Measurements from ENCODE around the gene ARF4. TPM values are rescaled to one million over a fixed set of nuclear protein-coding genes. Genes with fewer than 3 reads are reported as not detected.
"Not testable (repeated sequence)": the region's sequence is repeated elsewhere in the genome, so short reads cannot be mapped to it uniquely, and the experiment has no call there.

Gene ARF4
- total RNA-seq, 1 experiment from 2014 or later: 112 TPM

DNA sequence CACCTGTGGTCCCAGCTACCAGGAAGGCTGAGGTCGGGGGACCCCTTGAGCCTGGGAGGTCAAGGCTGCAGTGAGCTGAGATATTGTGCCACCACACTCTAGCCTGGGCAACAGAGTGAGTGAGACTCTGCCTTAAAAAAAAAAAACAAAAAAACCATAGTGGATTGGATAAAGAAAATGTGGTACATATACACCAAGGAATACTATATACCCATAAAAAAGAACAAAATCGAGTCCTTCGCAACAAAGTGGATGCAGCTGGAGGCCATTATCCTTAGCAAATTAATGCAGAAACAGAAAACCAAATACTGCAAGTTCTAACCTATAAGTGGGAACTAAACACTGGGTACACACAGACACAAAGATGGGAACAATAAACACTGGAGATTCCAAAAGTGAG is 20.6 kb upstream of the ARF4 start:
- H3K9ac ChIP-seq (ENCODE audit: low read length): no peak overlapping the region
- RAD21 ChIA-PET (ENCODE audit: low non-redundant PET in 1 of 2, low total read pairs in 2 of 2, uncharacterized antibody in 2 of 2, unreplicated experiment in 2 of 2): no interaction called here
- no peak overlapping the region for H3K4me3 ChIP-seq (replicated peaks in 1 of 2; ENCODE audit: low read depth in 1 of 2, low read length in 2 of 2)
- H3K36me3 ChIP-seq (ENCODE audit: control insufficient read depth in 1 of 2, insufficient read depth in 2 of 2, low read length in 2 of 2): no peaks in the 10 kb centered on the region
- ATAC-seq (no peak), DNase-seq (ENCODE audit: low read depth, low spot score) (no peak)
- H3K9me2 ChIP-seq (ENCODE audit: insufficient read depth): no peaks in the 10 kb centered on the region
- H3K9me3 ChIP-seq (ENCODE audit: control insufficient read depth in 1 of 2, insufficient read depth in 1 of 2, low read depth in 1 of 2, low read length in 2 of 2): no peaks in the 10 kb centered on the region
- no peaks in the 10 kb centered on the region for H3K4me1 ChIP-seq (ENCODE audit: control insufficient read depth in 1 of 2, insufficient read depth in 2 of 2, low read length in 2 of 2)
- no peak overlapping the region for H3K27ac ChIP-seq (ENCODE audit: low read depth, low read length)
- H4K20me1 ChIP-seq (ENCODE audit: insufficient read depth): no peaks in the 10 kb centered on the region
- H3K4me2 ChIP-seq (ENCODE audit: low read length): no peak overlapping the region
- no peaks in the 10 kb centered on the region for H3K79me2 ChIP-seq (ENCODE audit: insufficient read depth, low read length)
- no TSS peak for BruUV-seq (replicated peaks)
- CTCF ChIA-PET: no interaction called here
- TF ChIP-seq EGR1 (IDR thresholded peaks at IDR 0.05; ENCODE audit: low read depth) (no peak), SP1 (IDR thresholded peaks at IDR 0.05; ENCODE audit: low read depth) (no peak), FOSL1 (IDR thresholded peaks at IDR 0.05; ENCODE audit: low read depth) (no peak)
- TF ChIP-seq, protein P1, sequence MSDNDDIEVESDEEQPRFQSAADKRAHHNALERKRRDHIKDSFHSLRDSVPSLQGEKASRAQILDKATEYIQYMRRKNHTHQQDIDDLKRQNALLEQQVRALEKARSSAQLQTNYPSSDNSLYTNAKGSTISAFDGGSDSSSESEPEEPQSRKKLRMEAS (IDR thresholded peaks at IDR 0.05): no peak
- intact Hi-C loops (cut with micrococcal nuclease): no loop called here
- POLR2A ChIA-PET: no interaction called here
- H3K27me3 ChIP-seq (ENCODE audit: insufficient read depth, low read length): no peaks in the 10 kb centered on the region
- no peak overlapping the region for H2AFZ ChIP-seq (ENCODE audit: low read depth, low read length, poor library complexity, severe bottlenecking)

DNA sequence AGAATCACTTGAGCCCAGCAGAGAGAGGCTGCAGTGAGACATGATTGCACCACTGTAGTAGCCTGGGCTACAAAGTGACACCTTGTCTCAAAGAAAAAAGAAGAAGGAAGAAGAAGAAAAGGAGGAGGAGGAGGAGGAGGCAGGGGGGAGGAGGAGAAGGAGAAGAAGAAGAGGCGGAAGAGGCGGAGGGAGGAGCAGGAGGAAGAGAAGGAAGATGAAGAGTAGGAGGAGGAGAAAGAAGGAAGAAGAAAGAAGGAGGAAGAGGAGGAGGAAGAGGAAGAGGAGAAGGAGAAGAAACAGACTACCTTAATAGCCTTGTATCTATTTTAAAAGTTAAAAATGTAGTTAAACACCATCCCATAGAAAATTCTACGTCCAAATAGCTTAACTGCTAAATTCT is 19.1 kb upstream of the ARF4 start:
- Histone ChIP-seq H3K9ac (ENCODE audit: low read length) (no peak overlapping the region), H3K4me2 (ENCODE audit: low read length) (no peak overlapping the region), H3K79me2 (ENCODE audit: insufficient read depth, low read length) (no peaks in the 10 kb centered on the region), H3K27ac (ENCODE audit: low read depth, low read length) (no peak overlapping the region), H3K9me2 (ENCODE audit: insufficient read depth) (no peaks in the 10 kb centered on the region), H3K9me3 (ENCODE audit: control insufficient read depth in 1 of 2, insufficient read depth in 1 of 2, low read depth in 1 of 2, low read length in 2 of 2) (no peaks in the 10 kb centered on the region), H2AFZ (ENCODE audit: low read depth, low read length, poor library complexity, severe bottlenecking) (no peak overlapping the region), H4K20me1 (ENCODE audit: insufficient read depth) (no peaks in the 10 kb centered on the region), H3K36me3 (ENCODE audit: control insufficient read depth in 1 of 2, insufficient read depth in 2 of 2, low read length in 2 of 2) (no peaks in the 10 kb centered on the region), H3K27me3 (ENCODE audit: insufficient read depth, low read length) (no peaks in the 10 kb centered on the region), H3K4me1 (ENCODE audit: control insufficient read depth in 1 of 2, insufficient read depth in 2 of 2, low read length in 2 of 2) (no peaks in the 10 kb centered on the region), H3K4me3 (replicated peaks in 1 of 2; ENCODE audit: low read depth in 1 of 2, low read length in 2 of 2) (no peak overlapping the region)
- ATAC-seq: no peak
- intact Hi-C loops (cut with micrococcal nuclease): no loop called here
- RAD21 ChIA-PET (ENCODE audit: low non-redundant PET in 1 of 2, low total read pairs in 2 of 2, uncharacterized antibody in 2 of 2, unreplicated experiment in 2 of 2): no interaction called here
- DNase-seq (ENCODE audit: low read depth, low spot score): no peak
- TF ChIP-seq ELF1 (IDR thresholded peaks at IDR 0.05; ENCODE audit: borderline replicate concordance, low read depth) (no peak), CEBPB (IDR thresholded peaks at IDR 0.05; ENCODE audit: low read depth) (no peak), EGR1 (IDR thresholded peaks at IDR 0.05; ENCODE audit: low read depth) (no peak), FOSL1 (IDR thresholded peaks at IDR 0.05; ENCODE audit: low read depth) (no peak), ZFX (IDR thresholded peaks at IDR 0.05) (no peak), CBX3 (IDR thresholded peaks at IDR 0.05; ENCODE audit: low read depth) (no peak), EZH2 (IDR thresholded peaks at IDR 0.05) (no peak), POLR2A (IDR thresholded peaks at IDR 0.05; ENCODE audit: borderline replicate concordance, extremely low read depth, insufficient read depth, insufficient read length) (no peak), YY1 (IDR thresholded peaks at IDR 0.05; ENCODE audit: extremely low read depth, insufficient replicate concordance, low read depth, low read length) (no peak), JUND (IDR thresholded peaks at IDR 0.05) (no peak), SRF (IDR thresholded peaks at IDR 0.05; ENCODE audit: low read depth) (no peak)
- TF ChIP-seq, protein P2, sequence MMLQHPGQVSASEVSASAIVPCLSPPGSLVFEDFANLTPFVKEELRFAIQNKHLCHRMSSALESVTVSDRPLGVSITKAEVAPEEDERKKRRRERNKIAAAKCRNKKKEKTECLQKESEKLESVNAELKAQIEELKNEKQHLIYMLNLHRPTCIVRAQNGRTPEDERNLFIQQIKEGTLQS (IDR thresholded peaks at IDR 0.05): no peak
- TF ChIP-seq, protein P1 (IDR thresholded peaks at IDR 0.05): no peak
- POLR2A ChIA-PET: interaction anchor here (1.1 kb wide), 1 partner anchor 19 kb away, joined by 4 read pairs; the partner anchor contains the start of gene ARF4
- CTCF ChIA-PET: no interaction called here
- BruUV-seq (replicated peaks): no TSS peak

DNA sequence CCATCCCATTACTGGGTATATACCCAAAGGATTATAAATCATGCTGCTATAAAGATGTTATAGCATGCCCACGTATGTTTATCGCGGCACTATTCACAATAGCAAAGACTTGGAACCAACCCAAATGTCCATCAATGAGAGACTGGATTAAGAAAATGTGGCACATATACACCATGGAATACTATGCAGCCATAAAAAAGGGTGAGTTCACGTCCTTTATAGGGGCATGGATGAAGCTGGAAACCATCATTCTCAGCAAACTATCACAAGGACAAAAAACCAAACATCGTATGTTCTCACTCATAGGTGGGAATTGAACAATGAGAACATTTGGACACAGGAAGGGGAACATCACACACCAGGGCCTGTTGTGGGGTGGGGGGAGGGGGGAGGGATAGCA is 14.7 kb upstream of the ARF4 start:
- BruUV-seq (replicated peaks); POLR2A ChIA-PET; intact Hi-C loops (cut with micrococcal nuclease); H3K4me2 ChIP-seq (ENCODE audit: low read length); ATAC-seq; H3K36me3 ChIP-seq (ENCODE audit: control insufficient read depth in 1 of 2, insufficient read depth in 2 of 2, low read length in 2 of 2); H3K4me1 ChIP-seq (ENCODE audit: control insufficient read depth in 1 of 2, insufficient read depth in 2 of 2, low read length in 2 of 2); H2AFZ ChIP-seq (ENCODE audit: low read depth, low read length, poor library complexity, severe bottlenecking); H3K79me2 ChIP-seq (ENCODE audit: insufficient read depth, low read length); H3K27ac ChIP-seq (ENCODE audit: low read depth, low read length); H3K9me3 ChIP-seq (ENCODE audit: control insufficient read depth in 1 of 2, insufficient read depth in 1 of 2, low read depth in 1 of 2, low read length in 2 of 2); H3K4me3 ChIP-seq (replicated peaks in 1 of 2; ENCODE audit: low read depth in 1 of 2, low read length in 2 of 2); H3K27me3 ChIP-seq (ENCODE audit: insufficient read depth, low read length); H4K20me1 ChIP-seq (ENCODE audit: insufficient read depth); H3K9me2 ChIP-seq (ENCODE audit: insufficient read depth); RAD21 ChIA-PET (ENCODE audit: low non-redundant PET in 1 of 2, low total read pairs in 2 of 2, uncharacterized antibody in 2 of 2, unreplicated experiment in 2 of 2); CTCF ChIA-PET; H3K9ac ChIP-seq (ENCODE audit: low read length); DNase-seq (ENCODE audit: low read depth, low spot score): not testable (repeated sequence)
